GM23248 (cell line): ENCODE measurements around the gene NDUFV3.

Experiments
- EZH2 ChIP-seq: fragments of 200-600 bp; sonication (generic); IDR thresholded peaks from 2 replicates; pipeline ENCODE4 v1.6.1; 2018; ENCODE audit warnings: antibody characterized with exemption, mild to moderate bottlenecking; ENCODE audit not compliant: insufficient read depth, poor library complexity, severe bottlenecking
- EZH2phosphoT487 ChIP-seq: fragments of 200-600 bp; sonication (generic); IDR thresholded peaks from 2 replicates; pipeline ENCODE4 v1.6.1; 2018; ENCODE audit warnings: antibody characterized with exemption, moderate library complexity, mild to moderate bottlenecking, low read depth; ENCODE audit not compliant: insufficient read depth

- TF ChIP-seq EZH2phosphoT487 (no peak), EZH2 (no peak)
These were observed 49.1 kb downstream of the NDUFV3 start for GRCh38 chr21:42942244-42942643.
